Embryonic facial prominence (tissue), 1 donor: ENCODE results near the gene ZBTB45.
"Not testable (repeated sequence)": the region's sequence is repeated elsewhere in the genome, so short reads cannot be mapped to it uniquely, and the experiment has no call there.

Source experiments
- DNase-seq: peaks from one replicate; pipeline ENCODE4 v3.0.0-alpha.2; 2016; ENCODE audit errors: extremely low spot score

Gene ZBTB45

DNA sequence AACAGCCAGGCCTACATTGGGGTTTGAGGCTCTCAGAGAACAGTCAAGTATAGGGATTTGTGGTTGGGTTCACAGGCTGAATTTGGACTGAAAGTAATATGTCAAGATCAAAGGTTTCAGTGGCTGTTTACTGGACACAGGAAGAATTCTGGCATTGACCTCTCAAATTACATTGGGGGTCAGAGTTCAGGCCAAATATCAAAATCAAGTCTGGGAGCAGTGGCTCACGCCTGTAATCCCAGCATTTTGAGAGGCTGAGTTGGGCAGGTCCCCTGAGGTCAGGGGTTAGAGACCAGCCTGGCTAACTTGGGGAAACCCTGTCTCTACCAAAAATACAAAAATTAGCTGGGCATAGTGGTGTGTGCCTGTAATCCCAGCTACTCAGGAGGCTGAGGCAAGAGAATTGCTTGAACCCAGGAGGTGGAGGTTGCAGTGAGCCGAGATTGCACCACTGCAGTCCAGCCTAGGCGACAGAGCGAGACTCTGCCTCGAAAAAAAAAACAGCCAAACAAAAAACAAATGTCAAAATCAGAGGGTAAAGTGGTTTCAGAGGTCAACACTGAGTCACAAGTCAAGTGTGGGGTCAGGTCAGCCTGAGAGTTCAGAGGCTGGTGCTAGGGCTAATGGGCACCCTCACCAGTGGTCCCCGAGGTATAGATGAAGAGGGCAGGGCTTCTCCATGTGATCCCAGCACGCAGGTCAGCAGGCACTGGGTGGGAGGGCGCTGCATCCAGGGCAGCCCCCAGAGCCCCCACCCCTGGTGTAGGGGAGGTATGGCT lies 9.3 kb downstream of the ZBTB45 start:
- no peak for DNase-seq

DNA sequence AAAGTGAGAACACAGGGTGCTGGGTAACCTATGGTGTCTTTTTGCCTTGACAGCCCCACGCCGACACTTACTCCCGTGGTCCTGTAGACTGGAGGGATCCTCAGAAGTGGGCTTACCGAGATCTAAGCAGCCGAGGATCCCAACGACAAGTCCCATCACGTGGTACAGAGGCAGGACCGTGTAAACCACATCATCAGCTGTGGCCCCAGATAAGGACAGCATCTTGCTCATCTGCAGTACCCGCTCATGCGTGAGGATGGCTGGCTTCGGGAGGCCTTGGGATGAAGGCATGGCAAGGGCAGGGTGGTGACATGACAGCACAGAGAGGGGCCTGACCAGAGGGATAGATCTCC lies 9.9 kb downstream of the ZBTB45 start:
- DNase-seq, result no peak

DNA sequence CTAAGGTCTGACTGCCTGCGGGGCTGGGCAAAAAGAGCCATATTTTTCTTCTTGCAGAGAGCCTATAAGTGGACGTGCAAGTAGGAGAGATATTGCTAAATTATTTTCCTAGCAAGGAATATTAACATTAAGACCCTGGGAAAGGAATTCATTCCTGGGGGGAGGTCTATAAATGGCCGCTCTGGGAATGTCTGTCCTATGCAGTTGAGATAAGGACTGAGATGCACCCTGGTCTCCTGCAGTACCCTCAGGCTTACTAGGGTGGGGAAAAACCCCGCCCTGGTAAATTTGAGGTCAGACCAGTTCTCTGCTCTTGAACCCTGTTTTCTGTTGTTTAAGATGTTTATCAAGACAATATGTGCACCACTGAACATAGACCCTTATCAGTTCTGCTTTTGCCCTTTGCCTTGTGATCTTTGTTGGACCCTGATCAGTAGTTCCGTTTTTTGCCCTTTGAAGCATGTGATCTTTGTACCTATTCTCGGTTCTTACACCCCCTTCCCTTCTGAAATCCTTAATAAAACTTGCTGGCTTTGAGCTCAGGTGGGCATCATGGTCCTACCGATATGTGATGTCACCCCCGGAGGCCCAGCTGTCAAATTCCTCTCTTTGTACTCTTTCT lies 11.9 kb downstream of the ZBTB45 start:
- DNase-seq, result not testable (repeated sequence)

DNA sequence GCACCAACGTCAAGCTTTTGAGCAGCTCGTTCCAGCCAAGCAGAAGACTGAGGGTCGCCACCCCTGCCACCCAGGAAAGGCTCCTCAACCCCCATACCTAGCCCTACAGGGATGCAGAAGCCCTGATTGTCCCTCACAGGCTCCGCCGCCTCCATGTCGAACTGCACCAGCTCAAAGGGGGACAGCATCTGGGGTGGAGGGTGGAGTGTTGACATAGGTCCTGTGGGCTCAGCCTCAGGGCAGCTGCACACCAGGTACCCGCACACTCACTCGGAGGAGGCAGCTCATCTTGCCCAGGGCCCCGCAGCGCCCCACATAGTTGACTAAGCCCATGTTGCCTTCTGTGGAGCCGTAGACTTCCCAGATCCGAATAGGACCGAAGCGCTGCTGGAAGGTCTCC lies 19.4 kb downstream of the ZBTB45 start:
- DNase-seq, result no peak

DNA sequence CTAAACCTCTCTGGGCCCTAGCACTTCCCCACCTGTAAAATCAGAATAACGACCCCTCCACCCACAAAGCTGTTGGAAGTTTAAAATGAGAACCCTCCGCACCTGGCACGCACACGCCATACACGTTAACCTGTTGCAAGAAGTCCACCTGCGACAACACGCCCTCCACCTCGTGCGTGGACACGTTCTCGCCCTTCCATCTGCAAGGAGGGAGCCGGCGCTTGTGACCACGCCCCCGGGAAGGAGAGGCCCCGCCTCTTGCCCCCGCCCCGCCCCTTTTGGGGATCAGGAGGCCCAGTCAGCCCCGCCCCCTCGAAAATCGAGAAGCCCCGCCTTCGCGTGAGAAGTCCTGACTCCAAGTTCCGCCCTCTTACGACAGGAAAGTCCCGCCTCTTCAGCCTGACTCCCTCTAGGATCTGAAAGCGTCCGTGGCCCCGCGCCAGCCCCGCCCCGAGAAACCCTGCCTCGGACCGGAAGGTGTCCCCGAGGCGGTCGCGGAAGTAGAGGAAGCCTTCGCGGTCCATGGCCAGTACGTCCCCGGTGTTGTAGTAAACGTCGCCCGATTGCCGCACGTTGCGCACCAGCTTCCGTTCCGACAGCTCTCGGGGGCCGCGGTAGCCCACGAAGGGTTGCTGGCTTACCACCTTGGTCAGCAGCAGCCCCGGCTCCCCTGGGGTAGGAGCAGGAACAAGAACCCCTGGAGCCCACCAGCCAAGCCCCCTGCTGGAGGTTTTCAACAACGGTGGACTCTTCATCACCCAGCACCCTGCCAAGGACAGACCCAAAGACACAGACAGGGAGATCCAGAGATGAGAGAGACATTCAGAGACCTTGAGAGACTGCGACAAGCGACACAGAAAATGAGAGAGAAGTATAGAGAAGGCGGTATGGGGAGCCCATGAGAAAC lies 20.3 kb downstream of the ZBTB45 start:
- peak; percentile 92 for DNase-seq

DNA sequence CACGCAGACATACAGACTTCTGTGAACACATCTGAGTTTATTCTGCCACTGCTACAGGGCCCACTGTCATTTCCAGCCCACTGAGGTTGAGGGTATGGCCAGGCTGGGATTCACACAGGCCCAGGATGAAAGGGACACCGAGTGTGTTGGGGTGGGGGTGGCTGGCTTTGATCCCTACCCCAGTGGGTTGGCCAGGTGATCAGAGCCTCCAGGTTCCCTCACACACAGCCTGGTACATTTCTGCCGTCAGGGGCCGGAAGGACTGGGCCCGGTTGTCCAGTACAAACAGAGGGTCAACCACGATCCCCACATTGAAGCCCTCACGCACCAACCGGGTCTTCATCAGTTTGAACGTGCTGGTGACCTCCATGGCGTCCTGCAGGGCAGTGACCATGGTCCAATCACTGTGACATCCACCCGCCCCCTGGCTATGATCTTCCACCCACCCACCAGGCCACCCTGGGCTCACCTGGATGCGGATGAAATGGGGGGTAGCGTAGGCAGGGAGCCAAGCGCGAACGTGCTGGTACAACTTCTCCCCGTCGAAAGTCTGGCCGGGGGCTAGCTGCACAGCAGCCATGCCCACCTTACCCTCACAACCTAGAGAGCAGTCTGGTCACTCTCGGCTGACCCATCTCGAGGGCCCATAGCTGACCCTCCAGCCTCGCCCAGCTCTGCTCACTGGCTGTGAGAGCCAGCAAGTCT lies 21.1 kb downstream of the ZBTB45 start:
- no peak for DNase-seq

DNA sequence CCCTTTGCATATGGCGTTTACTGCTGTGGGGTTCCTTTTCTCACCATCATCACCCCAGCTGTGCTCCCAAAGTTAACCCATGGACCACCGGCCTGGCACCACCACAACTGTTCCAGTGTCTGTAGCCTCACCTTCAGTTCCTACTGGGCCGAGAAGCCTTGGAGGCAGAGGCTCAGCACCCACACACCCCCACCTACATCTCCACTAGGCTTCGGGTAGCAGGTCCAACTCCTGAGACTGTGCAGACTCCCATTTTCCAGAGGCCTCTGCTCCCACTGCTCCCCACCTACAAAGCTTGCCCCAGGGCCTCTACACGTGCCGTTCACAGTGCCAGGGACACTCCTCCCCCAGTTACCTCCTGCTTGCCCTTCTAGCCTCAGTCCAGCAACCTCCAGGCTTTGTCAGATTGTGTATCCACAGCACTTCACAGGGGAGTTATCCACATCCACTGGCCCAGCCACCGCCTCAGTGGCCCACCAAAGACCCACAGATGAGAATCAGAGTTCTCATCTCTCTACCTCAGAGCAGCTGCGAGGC lies 21.9 kb downstream of the ZBTB45 start:
- no peak for DNase-seq

DNA sequence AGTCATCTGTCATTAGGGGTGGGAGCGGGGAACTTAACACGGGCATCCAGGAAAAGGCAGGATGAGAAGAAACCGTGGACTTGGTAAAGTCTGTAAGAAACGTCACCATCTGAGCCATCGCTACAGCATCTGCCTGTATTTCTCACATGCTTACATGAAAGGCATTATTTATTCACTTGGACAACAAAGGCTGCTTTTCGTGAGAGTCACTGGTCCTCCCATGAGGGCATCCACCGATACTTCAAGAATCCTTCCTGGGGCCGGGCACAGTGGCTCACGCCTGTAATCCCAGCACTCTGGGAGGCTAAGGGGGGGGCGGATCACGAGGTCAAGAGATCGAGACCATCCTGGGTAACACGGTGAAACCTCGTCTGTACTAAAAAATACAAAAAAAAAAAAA lies 27.3 kb downstream of the ZBTB45 start:
- DNase-seq, result no peak

DNA sequence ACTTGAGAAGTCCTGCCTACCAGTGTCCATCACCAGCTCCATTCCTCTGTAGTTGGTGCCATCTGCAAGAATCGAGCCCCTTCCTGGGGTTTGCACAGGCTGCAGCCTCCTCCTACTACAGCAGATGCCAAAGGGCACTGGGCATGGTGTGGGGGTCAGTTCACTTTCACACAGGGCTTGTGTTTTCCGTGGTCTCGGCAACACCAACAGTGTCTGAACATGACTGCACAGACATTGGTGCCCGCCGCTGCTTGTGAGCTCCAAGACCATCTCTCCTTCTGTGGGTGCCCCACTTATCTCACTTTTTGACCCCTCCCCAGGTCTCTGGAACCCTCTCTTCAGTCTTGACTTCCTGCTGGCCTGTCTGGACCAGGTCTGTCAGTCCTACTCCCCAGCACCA lies 28.2 kb downstream of the ZBTB45 start:
- no peak for DNase-seq

DNA sequence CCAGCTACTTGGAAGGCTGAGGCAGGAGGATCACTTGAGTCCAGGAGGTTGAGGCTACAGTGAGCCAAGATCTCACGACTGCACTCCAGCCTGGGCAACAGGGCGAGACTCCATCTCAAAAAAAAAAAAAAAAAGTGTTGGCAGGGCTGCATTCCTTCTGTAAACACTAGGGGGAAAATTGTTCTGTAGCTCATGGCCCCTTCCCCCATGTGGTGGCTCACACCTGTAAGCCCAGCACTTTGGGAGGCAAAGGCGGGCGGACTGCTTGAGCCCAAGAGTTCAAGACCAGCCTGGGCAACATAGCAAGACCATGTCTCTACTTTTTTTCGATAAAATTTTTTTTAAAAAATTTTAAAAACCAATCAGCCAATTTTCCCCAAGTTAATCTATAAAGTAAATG lies 35.3 kb downstream of the ZBTB45 start:
- DNase-seq, result not testable (repeated sequence)

DNA sequence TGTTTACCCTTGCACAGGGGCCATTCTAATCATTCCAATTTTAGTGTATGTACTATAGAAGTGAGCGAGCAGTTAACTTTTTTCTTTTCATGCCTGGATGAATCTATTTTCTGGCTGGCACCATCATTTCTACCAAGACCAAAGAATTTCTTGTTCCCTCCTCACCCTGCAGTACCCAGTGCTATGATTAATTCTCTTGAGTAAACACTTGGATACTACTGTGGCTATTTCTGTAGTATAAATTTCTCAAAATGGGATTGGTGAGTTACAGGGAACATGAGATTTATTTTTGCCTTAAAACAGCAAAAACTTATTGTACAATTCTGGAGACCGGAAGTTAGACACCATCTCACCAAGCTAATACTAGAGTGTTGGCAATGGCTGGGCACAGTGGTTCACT lies 35.8 kb downstream of the ZBTB45 start:
- DNase-seq, result no peak

DNA sequence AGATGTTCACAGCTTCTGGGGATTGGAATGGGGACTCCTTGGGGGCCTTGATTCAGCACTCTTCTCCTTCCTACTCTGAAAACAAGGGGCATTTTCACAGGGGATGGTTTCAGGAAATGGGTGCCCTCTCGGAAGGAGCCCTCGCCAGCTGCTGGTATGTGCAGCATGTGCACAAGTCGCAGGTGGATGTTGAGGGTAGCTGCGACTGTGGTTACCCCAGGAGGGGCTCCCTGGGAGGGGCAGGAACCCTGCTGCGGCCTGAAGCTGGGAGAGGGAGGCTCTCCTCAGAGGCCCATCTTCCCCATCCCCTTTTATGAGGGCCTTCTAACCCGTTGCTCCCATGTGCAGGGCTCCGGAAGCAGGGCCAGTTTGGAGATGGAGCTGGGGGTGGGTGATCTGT lies 37.2 kb downstream of the ZBTB45 start:
- DNase-seq, result no peak

DNA sequence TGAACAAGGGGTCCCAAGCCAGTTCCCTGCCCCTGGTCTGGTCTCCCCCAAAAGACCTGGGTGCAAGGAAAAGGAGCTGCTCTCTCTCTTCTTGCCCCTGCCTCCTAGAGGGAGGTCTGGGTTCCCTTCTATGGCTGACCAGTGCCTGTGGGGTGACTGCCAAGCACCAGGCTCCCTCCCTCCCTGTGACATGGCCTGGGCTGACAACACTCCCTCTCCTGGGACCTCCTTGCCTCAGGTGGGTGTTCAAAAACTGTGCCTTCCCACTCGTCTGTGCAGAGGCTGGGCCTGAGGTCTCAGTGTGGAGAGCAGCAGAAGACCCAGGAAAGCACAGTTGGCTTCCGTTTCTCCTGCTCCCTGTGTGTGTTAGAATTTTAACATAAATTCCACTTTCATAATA lies 38.8 kb downstream of the ZBTB45 start:
- DNase-seq, result no peak

DNA sequence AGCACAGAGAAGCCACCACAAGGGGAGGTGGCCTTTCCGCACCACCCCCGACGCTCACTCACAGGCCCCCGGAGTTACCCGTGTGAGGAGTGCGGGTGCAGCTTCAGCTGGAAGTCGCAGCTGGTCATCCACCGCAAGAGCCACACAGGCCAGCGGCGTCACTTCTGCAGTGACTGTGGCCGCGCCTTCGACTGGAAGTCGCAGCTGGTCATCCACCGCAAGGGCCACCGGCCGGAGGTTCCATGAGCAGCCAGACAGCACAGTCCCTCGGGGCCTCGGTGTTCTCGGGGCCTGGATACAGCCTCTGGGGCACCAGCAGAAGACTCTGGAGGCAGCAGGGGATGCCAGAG lies 39.2 kb downstream of the ZBTB45 start:
- no peak for DNase-seq

DNA sequence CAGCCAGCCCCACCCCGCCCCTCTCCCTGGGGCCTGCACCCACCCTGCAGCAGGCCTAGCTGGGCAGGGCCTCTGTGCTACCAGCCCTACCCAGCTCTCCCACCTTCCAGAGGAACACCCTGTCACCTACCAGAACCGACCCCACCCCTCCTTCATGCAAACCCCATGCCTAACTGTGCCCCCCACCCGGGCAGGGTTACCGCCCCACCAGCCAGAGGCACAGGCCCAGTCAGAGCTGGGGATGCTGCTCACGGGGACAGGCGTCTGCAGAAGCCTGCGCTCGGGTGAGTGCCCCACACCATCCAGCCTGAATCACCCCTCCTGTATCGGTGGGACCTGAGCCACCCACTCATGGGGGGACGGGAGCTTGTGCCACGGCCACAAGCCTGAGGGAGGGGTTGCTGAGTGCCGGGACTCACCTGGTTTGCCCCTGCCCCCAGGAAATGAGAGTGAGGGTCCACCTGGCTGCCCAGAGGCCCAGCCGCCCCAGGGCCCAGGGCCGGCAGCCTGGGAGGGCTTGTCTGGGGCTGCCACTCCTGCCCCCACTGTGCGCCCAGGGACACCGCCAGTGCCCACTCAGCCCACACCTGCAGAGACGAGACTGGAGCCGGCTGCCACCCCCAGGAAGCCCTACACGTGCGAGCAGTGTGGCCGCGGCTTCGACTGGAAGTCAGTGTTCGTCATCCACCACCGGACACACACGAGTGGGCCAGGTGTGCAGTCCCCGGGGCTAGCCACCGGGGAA lies 39.7 kb downstream of the ZBTB45 start:
- no peak for DNase-seq

DNA sequence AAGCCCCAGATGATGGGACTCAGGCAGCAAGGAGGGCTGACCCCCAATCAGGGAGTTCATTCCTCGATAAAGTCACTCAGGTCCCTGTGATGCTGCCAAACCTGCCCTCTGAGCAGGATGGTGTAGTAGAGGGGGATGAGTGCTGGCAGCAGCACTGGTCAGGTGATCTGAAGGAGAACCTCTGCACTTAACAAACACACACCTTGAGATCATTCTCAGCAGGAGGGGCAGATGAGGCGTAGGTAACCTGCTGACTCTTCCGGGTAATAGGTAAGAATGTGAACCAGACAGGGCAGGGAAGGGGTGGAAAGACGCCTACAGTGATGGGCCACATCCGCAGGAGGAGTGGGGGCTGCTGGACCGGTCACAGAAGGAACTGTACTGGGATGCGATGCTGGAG lies 40.3 kb downstream of the ZBTB45 start:
- no peak for DNase-seq

DNA sequence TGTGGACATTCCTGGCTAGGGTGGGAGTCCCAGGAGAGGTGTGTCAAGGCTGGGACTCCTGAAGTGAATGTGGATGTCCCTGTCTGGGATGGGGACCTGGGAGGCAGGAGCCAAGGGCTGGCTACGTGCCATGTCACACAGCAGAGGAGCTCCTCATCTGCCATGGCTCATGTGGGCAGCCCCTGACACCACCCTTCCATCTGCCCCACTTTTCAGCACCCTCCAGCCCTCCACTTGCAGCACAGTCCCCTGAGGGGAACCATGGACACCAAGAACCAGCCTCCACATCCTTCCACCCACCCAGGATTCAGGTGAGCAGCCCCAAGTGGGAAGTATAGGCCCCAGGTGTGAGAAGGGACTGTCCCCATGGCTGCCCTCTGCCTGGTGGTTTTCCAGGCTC lies 41.7 kb downstream of the ZBTB45 start:
- DNase-seq, result no peak

DNA sequence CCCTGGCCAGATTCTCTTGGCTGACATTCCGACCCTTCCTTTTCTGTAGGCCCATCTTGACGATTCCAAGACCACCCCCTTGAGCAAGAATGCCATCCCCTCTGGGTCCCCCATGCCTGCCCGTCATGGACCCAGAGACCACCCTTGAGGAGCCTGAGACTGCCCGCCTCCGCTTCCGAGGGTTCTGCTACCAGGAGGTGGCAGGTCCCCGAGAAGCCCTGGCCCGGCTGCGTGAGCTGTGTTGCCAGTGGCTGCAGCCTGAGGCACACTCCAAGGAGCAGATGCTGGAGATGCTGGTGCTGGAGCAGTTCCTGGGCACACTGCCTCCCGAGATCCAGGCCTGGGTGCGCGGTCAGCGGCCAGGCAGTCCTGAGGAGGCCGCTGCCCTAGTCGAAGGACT lies 42.5 kb downstream of the ZBTB45 start:
- no peak for DNase-seq

DNA sequence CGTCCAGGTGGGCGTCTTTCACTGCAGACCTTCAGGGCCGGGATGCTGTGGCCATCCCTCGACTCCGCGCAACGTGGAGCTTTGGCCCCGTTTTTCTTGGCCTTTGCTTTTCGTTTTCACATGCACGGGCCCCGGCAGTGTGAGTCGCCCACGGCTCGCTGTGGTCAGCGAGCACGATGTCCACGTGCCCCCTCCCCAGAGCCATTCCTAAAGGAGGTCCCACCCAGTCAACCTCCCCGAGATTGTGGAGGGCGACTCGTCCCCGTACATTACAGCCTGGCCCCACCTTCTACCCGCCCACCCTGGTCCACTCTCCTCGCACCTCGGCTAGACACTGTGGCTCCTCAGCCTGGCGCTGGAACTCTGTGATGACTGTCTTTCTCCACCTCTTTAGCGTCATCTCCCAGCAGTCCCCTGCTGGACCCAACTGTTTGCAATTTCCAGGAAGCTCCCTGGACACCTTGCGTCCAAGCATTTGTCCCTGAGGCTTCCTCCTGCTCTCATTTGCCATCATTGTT lies 43.1 kb downstream of the ZBTB45 start:
- DNase-seq, result no peak

DNA sequence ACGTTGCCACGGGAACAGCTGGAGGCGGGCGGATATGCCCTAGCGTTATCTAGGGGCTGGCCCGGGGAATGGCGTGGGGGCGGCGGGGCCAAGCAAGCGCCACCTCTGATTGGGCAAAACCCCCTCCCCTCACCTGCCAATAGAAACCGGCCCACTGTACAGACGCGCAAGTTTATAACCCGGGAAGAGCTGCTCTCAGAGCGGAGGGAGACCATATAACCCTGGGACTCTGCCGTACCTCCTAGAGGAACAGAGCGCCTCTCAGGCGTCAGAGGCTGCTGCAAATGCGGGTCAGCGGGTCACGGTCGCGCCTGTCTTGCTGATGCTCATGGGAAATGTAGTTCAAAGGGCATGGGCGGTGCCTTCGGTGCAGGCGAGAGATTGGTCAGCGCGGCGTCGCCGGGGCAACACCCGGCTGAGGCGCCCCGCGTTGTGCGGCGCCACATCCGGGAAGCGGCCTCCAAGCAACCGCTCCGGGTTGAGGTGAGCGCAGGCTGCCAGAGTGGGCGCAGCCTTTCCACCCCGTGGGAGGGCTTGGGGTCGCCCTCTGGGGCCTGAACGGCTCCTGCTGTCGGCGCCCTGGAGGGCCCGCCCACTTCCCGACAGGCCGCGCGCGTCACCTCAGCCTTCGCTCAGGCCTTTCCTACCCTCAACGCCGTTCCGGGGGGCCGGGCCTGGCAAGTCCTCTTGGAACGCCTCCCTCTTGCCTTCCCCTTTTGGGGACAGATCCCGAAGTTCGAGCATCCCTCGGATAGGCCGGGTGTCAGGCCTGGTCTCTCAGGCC lies 43.7 kb downstream of the ZBTB45 start, which contains the start of gene ZNF446:
TSS of gene ZNF446 (plus strand) at position 639 of the 784 bp plus-strand sequence. CDS start 867 bp downstream, outside the sequence.
- DNase-seq, result peak; percentile 90
